NOMO-1 (cell line): ENCODE measurements around the gene CPNE9.
A peak's percentile ranks its signal among the peaks of the same experiment; 100 is the strongest.
"Not testable (repeated sequence)": the region's sequence is repeated elsewhere in the genome, so short reads cannot be mapped to it uniquely, and the experiment has no call there.

ENCODE experiments used
- DNase-seq, 2 experiments: peaks; one replicate each; lab custom pipeline; 2025; ENCODE audit not compliant: unreplicated experiment in 2 of 2; lab: John Stamatoyannopoulos, UW

CPNE9 gene

DNA sequence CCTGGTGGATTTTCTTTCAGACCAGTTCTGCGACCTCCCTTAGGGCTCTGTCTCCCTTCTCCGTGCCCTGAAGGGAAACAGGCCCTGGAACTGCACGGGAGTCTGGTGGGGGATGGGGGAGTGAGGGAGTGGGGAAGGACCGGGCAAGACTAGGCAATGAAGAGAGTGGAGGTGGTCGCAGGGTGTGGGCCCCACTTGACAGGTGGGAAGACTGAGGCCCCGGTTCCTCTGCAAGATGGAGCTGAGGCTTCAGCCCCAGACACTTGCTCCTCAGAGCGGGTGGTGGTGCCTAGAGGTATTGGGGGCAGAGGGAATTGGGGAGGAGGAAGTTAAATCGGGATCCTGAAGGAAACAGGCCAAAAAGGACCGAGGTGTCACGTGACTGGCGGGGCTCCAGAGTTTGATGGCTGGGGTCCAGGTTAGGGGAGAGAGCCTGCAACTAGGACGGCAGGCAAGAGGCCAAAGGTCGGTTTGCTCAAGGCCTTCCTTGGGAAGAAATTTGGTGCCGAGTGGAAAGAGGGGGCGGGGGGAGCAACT is 66.7 kb downstream of the CPNE9 start:
- no peak for DNase-seq

DNA sequence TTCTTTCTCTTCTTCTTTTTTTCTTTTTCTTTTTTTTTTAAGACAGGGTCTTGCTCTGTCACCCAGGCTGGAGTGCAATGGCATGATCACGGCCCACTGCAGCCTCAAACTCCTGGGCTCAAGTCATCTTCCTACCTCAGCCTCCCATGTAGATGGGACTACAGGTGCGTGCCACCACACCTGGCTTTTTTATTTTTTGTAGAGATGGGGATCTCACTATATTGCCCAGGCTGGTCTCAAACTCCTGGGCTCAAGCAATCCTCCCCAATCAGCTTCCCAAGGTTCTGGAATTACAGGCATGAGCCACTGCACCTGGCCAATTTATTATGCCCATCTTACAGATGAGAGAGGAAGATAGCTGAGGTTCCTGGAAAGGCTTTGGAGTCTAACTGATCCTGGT is 67.4 kb downstream of the CPNE9 start:
- not testable (repeated sequence) for DNase-seq

DNA sequence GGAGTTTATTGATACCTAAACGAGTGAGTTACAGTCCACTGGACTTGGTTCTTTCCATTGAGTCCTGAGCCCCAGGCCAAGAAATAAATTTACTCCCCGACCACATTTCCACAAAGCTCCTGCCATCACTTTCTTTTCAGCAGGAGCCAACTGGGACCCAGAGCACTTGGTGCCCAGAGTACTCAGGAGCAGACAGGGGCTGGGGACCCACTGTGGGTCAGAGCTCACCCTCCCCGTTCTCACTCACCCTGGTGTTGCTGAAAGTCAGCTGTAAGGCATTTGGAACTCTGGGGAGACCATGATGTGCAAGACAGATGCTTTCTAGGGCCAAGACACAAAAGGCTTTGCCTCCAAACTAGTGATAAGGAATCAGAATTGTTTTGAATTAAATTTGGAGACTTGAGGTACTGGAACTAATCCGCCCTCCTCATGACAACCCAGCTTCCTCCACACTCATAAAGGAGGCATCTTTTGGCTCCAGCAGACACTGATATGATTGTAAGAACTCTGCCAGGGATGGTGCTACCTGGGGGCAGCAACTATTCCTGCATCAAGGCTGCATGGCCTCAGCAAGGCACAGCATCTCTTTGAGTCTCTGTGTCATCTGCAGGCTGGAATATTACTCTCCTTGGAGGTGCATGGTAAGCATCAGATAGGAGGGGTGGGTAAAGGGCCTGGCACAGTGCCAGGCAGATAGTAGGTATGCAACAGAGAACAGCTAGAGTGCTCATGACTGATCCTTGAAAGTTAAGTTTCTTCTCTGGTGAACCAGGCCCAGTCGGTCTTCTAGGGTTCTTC is 73.5 kb downstream of the CPNE9 start:
- no peak for DNase-seq

DNA sequence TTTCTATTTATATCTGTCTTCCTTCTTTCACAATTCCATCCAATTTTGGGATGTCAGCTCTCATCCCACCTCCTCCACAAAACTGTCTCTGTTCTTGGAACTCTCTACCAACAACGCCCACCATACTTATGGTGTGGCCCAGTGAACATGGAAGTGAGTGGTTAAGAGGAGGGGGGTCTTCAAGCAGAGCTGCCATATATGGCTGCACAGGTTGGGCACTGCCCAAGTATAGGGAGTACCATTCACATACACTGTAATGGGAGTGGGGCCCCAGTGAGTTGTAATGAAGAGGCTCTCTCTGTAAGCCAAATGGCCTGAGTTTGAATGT is 74.0 kb downstream of the CPNE9 start:
- no peak for DNase-seq

DNA sequence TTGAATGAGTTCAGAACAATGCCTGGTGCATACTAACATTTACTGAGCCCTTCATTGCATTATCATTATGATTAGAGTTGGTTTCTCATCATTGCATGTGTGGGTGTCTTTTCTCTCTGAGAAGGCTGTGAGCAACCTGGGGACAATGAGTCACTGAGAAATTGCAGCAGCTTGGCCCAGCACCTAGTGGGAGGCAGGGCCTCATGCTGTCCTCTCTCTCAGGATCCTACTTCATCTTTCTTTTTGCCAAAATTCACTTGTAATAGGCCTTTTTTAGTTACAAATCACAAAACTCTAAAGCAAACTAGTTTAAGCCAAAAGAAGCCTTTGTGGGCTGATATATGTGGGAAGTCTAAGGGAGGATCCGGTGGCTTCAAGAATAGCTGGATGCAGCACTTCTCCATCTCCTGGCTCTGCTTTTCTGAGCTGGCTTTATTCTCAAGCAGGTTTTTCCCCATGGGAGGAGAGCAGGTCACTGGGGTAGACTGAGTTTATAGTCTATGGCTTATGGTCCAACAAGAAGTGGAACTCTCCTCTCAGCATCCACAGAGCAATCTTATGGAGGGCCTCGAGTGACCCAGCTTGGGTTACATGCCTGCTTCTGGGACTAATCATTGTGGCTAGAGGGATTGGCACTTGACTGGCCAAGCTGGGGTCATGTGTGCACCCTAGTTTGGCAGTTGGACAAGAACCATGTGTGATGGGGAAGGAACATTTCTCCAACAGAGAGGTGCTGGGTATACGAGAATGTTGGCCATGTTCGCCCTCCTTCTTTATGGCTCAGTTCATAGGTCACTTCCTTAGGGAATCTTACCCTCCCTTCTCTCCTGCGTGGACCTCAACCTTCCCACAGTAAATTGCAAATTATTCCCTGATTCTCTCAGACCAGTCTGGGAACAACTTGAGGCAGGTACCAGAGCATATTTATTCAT is 74.8 kb downstream of the CPNE9 start:
- peak in 1 of 2 experiments; percentile 27 for DNase-seq

DNA sequence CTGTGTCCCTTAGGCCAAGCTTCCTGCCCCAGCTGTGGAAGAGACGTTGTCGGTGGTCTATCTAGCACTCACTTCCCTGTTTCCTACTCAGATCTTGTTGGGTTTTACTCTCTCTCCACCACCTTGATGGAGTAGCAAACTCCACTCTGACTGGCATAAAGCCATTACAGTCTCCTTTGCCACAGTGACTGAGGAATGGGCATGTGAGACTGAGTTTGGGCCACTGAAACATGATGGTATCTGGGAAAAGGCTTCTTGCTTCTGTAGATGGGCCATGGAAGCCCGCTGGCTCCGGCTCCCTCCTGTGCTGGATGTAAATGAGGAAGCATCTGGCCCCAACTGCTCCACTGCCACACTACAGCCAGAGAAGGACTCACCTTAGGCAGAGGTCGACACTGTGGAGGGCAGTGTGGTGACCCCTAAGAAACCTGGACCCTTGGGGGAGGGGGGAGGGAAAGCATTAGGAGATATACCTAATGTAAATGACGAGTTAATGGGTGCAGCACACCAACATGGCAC is 75.5 kb downstream of the CPNE9 start:
- no peak for DNase-seq
